ENCODE data around the gene IL17RB.

GRCh38 chr3:53818221-53819162, 27.9 kb upstream of the IL17RB start:
- TF ChIP-seq CTCF (IDR thresholded peaks at IDR 0.05) (no peak), POLR2A (IDR thresholded peaks at IDR 0.05) (no peak)
